Effector memory CD8-positive, alpha-beta T cell (primary cell): Measurements from ENCODE around the gene TKT.

Source experiments
- ATAC-seq: fragments of 150-1000 bp; cut with Tn5 transposase; replicated peaks from 2 replicates; pipeline ENCODE4 v1.10.0; 2021; ENCODE audit warnings: mild to moderate bottlenecking, moderate library complexity
- DNase-seq, 3 experiments: peaks; one replicate each; pipeline ENCODE4 v3.0.0; 2021
- H3K27ac Mint-ChIP-seq, 2 donors: one replicate each; pipeline ENCODE4 v1.8.0; 2022; ENCODE audit warnings: mild to moderate bottlenecking in 2 of 2, mixed read lengths in 2 of 2, moderate library complexity in 2 of 2
- H3K27me3 Mint-ChIP-seq, 2 donors: one replicate each; pipeline ENCODE4 v1.8.0; 2022; ENCODE audit warnings: mixed read lengths in 2 of 2
- H3K36me3 Mint-ChIP-seq: one replicate; pipeline ENCODE4 v1.8.0; 2022; ENCODE audit warnings: mild to moderate bottlenecking, moderate library complexity, mixed read lengths; ENCODE audit not compliant: insufficient read depth
- H3K4me1 Mint-ChIP-seq, 2 donors: one replicate each; pipeline ENCODE4 v1.8.0; 2022; ENCODE audit warnings: low read depth in 2 of 2, mixed read lengths in 2 of 2
- H3K4me3 Mint-ChIP-seq, 2 donors: one replicate each; pipeline ENCODE4 v1.8.0; 2022; ENCODE audit warnings: mild to moderate bottlenecking in 2 of 2, mixed read lengths in 2 of 2, moderate library complexity in 2 of 2
- H3K9me3 Mint-ChIP-seq, 2 donors: one replicate each; pipeline ENCODE4 v1.8.0; 2022; ENCODE audit warnings: mixed read lengths in 2 of 2

TKT gene

GRCh38 chr3:53178246-53178645 is 77.6 kb downstream of the TKT start:
- Mint-ChIP-seq H3K4me3 (no peak overlapping the region), H3K4me1 (peaks cover 4 to 5% of the 10 kb centered on the region in 2 donors), H3K27me3 (no peaks in the 10 kb centered on the region), H3K9me3 (no peaks in the 10 kb centered on the region), H3K27ac (peak overlapping the region in 1 of 2 donors; percentile 88), H3K36me3 (peaks cover 61% of the 10 kb centered on the region)
- DNase-seq (no peak), ATAC-seq (no peak)

- ATAC-seq (no peak), DNase-seq (no peak)
- H3K9me3 Mint-ChIP-seq, result no peaks in the 10 kb centered on the region
- no peak overlapping the region for H3K4me3 Mint-ChIP-seq
- peaks cover 51% of the 10 kb centered on the region for H3K36me3 Mint-ChIP-seq
- H3K27ac Mint-ChIP-seq, result no peak overlapping the region
- no peaks in the 10 kb centered on the region for H3K27me3 Mint-ChIP-seq
- peaks cover 17 to 21% of the 10 kb centered on the region in 2 donors for H3K4me1 Mint-ChIP-seq
These were observed 79.9 kb downstream of the TKT start for GRCh38 chr3:53175613-53176540.
